Cortex of kidney (tissue), 1 donor: ENCODE results near the gene SNCB.

ENCODE experiments used
- DNase-seq: peaks from one replicate; lab custom pipeline; 2025; lab: John Stamatoyannopoulos, UW

SNCB gene

DNA sequence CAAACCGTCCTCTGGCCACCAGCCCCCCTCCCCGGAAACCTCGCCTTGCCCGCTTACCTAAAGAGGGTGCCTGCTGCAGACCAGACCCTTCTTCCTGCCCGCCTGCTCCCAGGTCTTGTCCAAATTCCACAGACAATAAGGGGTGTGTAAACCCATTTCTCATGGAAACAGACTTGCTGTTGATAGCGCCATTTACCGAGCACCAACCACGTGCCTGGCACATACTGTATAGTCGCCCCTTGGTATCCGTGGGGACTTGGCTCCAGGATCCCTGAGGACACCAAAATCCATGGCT, 56.1 kb downstream of the SNCB start:
- no peak for DNase-seq

DNA sequence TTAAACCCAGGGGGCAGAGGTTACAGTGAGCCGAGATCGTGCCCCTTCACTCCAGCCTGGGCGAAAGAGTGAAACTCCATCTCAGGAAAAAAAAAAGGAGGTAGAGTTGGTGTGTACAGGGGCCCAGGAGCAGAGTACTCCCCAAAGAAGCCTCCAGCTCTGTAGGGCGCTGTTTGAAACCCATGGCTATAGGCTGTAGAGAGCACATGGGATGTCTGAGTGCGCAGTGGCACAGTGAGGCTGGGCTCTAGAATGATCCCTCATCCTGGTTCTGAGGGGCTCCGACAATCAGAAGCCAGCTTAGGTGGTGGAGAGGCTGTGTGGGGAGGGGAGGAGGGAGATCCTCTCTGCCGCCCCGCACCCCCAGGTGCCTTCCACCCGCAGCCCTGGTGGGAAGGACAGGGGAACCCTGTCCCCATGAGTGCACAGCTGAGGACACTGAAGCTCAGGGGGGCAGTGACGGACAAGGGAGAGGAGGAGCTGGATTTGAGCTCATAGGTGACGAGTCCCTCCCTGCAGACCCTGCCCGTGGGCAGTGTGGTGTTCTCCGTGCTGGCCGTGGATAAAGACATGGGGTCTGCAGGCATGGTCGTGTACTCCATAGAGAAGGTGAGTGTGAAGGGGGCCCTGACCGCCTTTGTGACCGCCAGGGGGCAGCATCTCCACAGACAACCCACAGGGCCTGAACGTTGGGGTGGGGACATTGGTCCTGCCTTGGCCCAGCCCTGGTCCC, 56.6 kb downstream of the SNCB start:
- DNase-seq = no peak
